Transverse colon (tissue), 4 donors: ENCODE data around the gene FAM98C. TPM values are rescaled to one million over a fixed set of nuclear protein-coding genes. Genes with fewer than 3 reads are reported as not detected.

Experiments
- DNase-seq: peaks from one replicate; pipeline ENCODE4 v3.0.0-alpha.2; 2019
- H3K27ac ChIP-seq, 4 donors: fragments of 200-600 bp; sonication (generic); 2 replicates each; pipeline ENCODE4 v1.5.1; 2016 to 2018; ENCODE audit warnings: inconsistent platforms in 4 of 4
- H3K27me3 ChIP-seq: fragments of 200-600 bp; sonication (generic); 2 replicates; pipeline ENCODE4 v1.5.1; 2017; ENCODE audit warnings: inconsistent platforms
- H3K36me3 ChIP-seq, 4 donors: fragments of 200-600 bp; sonication (generic); 2 replicates each; pipeline ENCODE4 v1.5.1; 2017 to 2019; ENCODE audit warnings: inconsistent platforms in 4 of 4
- H3K4me1 ChIP-seq, 4 donors: fragments of 200-600 bp; sonication (generic); 2 replicates each; pipeline ENCODE4 v1.5.1; 2017 to 2020; ENCODE audit warnings: inconsistent platforms in 4 of 4
- H3K4me3 ChIP-seq, 4 donors: fragments of 200-600 bp; sonication (generic); 1 replicate in 1 of 4; 2 replicates in 3 of 4; pipeline versions ENCODE4 v1.5.1 to v1.6.1; 2017 to 2019; ENCODE audit warnings: inconsistent platforms in 4 of 4
- H3K9me3 ChIP-seq, 2 donors: fragments of 200-600 bp; sonication (generic); 2 replicates each; pipeline ENCODE4 v1.5.1; 2017 to 2019; ENCODE audit warnings: inconsistent platforms in 2 of 2
- EP300 ChIP-seq: sonication (generic); formaldehyde crosslinking; IDR thresholded peaks from one replicate; pipeline ENCODE4 v1.6.1; 2017; ENCODE audit warnings: antibody characterized with exemption, low read depth
- POLR2A ChIP-seq: fragments of 450-650 bp; IDR thresholded peaks from one replicate; pipeline ENCODE4 v1.6.1; 2016; ENCODE audit warnings: antibody characterized with exemption, mild to moderate bottlenecking, moderate library complexity
- POLR2AphosphoS5 ChIP-seq, 3 donors: sonication (generic); formaldehyde crosslinking; IDR thresholded peaks; one replicate each; pipeline ENCODE4 v1.6.1; 2016; ENCODE audit warnings: antibody characterized with exemption in 3 of 3
- whole genome bisulfite sequencing, 2 donors: methylation state at CpG; one replicate each; pipeline ENCODE4 v1.1.5; 2018; ENCODE audit warnings: low coverage in 1 of 2; 5-methylcytosine and 5-hydroxymethylcytosine counted together
- in situ Hi-C, 4 donors: fragments of 200-750 bp; cut with MboI; loops; one replicate each; pipeline versions ENCODE4 v1.15.0 to v1.15.1; 2017; ENCODE audit warnings: low sequenced_read_pairs in 3 of 4, low pct_ligation_motif_present in 1 of 4, low pct_unique_long_range_greater_than_20kb in 1 of 4
- intact Hi-C: fragments of 100-400 bp; cut with DNase I; formaldehyde crosslinking; loops from one replicate; pipeline ENCODE4 v1.15.1; 2023; ENCODE audit warnings: low total_unique reads
- total RNA-seq, 4 donors: library from RNA; depleted of rRNA; stranded (reverse); fragments of >200 nt; gene quantifications; one replicate each; pipeline ENCODE4 v1.1.0, GENCODE V29; 2016
- TF ChIP-seq, protein P1 (sequence below), 5 experiments: fragments of 200-600 bp in 3 of 5; fragments of 450-650 bp in 2 of 5; sonication (generic) in 3 of 5; IDR thresholded peaks; 1 replicate in 2 of 5; 2 replicates in 3 of 5; pipeline ENCODE4 v1.5.1; 2016 to 2017; ENCODE audit warnings: antibody characterized with exemption in 5 of 5, inconsistent platforms in 3 of 5, mild to moderate bottlenecking in 2 of 5, moderate library complexity in 1 of 5

Gene FAM98C
- total RNA-seq, 4 donors from 2014 or later: 34.0 to 102 (median 41.2) TPM

DNA sequence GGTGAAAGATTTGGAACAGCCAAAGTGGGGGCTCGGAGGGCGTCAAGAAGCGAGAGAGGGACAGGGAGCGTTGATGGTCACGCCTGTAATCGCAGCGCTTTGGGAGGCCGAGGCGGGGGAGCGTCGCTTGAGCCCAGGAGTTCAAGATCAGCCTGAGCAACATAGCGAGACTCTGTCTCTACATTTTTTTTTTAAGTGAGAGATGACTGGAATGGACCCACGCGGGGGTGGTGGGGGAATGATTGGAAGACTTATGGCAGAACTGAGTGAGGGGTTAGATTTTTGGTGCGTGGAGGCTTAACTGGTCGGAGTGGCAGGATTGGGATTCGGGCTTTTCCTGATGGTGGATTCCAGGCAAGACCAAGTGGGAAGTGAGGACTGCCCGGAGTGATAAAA lies 27.8 kb upstream of the FAM98C start:
- Histone ChIP-seq H3K4me3 (peak overlapping the region; percentile 66 to 82 (median 74)), H3K36me3 (peaks cover 0 to 6% (median 0%) of the 10 kb centered on the region in 4 donors), H3K4me1 (peaks cover 11 to 28% (median 16%) of the 10 kb centered on the region in 4 donors), H3K9me3 (no peaks in the 10 kb centered on the region), H3K27ac (peak overlapping the region; percentile 85 to 92 (median 88)), H3K27me3 (no peaks in the 10 kb centered on the region)
- 3% methylated on average over 6 to 18 of the region's 18 CpGs for WGBS, 2 donors
- DNase-seq: no peak
- TF ChIP-seq, protein P1, sequence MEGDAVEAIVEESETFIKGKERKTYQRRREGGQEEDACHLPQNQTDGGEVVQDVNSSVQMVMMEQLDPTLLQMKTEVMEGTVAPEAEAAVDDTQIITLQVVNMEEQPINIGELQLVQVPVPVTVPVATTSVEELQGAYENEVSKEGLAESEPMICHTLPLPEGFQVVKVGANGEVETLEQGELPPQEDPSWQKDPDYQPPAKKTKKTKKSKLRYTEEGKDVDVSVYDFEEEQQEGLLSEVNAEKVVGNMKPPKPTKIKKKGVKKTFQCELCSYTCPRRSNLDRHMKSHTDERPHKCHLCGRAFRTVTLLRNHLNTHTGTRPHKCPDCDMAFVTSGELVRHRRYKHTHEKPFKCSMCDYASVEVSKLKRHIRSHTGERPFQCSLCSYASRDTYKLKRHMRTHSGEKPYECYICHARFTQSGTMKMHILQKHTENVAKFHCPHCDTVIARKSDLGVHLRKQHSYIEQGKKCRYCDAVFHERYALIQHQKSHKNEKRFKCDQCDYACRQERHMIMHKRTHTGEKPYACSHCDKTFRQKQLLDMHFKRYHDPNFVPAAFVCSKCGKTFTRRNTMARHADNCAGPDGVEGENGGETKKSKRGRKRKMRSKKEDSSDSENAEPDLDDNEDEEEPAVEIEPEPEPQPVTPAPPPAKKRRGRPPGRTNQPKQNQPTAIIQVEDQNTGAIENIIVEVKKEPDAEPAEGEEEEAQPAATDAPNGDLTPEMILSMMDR (IDR thresholded peaks at IDR 0.05): no peak
- TF ChIP-seq POLR2A (no peak), POLR2AphosphoS5 (IDR thresholded peaks at IDR 0.05) (no peak), EP300 (no peak)
- in situ Hi-C loops (no loop called here), intact Hi-C loops (no loop called here)

DNA sequence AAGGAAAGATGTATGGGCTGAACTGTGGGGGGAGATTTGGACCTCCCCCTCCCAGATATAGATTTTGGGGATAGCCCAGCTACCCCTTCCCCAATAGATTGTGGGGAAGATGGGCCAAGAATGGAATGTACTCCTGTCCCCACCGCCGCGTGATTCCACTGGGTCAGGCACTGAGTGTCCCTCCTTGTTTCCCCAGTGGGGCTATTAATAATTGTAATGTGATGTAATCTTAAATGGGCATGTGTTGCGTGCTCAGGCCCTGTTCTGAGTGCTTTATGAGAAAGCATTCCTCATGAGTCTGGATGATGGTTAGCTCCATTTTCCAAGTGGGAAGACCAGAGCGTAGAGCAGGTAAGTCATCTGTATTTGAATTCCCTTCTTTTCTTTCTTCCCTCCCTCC lies 27.1 kb upstream of the FAM98C start:
- Histone ChIP-seq H3K36me3 (peaks cover 0 to 7% (median under 1%) of the 10 kb centered on the region in 4 donors), H3K27me3 (no peaks in the 10 kb centered on the region), H3K9me3 (no peaks in the 10 kb centered on the region), H3K27ac (no peak overlapping the region), H3K4me1 (peaks cover 11 to 28% (median 16%) of the 10 kb centered on the region in 4 donors), H3K4me3 (peak overlapping the region in 3 of 4 donors; percentile 66 to 82 (median 76))
- intact Hi-C loops (no loop called here), in situ Hi-C loops (no loop called here)
- no peak for TF ChIP-seq POLR2A
- no peak for DNase-seq
- 86 to 100% methylated on average over 2 to 5 of the region's 5 CpGs for WGBS, 2 donors

DNA sequence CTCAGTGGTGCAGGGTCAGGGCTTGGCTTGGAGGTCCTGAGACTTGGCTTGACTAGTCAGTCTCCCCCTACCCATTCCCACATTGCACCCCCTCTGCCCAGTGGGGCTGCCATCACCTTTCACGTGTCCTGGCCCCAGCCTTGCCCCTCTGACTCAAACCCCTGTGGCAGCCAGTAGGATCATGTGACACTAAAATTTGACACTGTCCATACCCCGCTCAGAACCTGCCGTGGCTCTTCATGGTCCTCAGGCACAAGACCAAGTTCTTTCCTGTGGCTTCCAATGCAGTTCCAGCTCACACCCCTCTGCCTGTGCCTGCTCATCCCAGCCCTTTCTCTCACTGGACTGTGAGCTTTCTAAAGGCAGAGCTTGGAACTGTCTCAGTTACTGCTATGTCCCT lies 26.3 kb upstream of the FAM98C start:
- no peak overlapping the region for H3K27ac ChIP-seq
- in situ Hi-C loops: no loop called here
- H3K4me1 ChIP-seq: peaks cover 11 to 28% (median 16%) of the 10 kb centered on the region in 4 donors
- peaks cover 0 to 15% (median 5%) of the 10 kb centered on the region in 4 donors for H3K36me3 ChIP-seq
- H3K27me3 ChIP-seq: no peaks in the 10 kb centered on the region
- intact Hi-C loops: no loop called here
- no peak overlapping the region for H3K4me3 ChIP-seq
- DNase-seq: no peak
- TF ChIP-seq POLR2A: no peak
- TF ChIP-seq EP300: no peak
- TF ChIP-seq, protein P1 (IDR thresholded peaks at IDR 0.05): no peak
- TF ChIP-seq POLR2AphosphoS5 (IDR thresholded peaks at IDR 0.05): no peak
- H3K9me3 ChIP-seq: no peaks in the 10 kb centered on the region
- WGBS, 2 donors: 87% methylated on average over 3 of the region's 3 CpGs; no CpG with 5 or more reads in 1 of the 2 donors

DNA sequence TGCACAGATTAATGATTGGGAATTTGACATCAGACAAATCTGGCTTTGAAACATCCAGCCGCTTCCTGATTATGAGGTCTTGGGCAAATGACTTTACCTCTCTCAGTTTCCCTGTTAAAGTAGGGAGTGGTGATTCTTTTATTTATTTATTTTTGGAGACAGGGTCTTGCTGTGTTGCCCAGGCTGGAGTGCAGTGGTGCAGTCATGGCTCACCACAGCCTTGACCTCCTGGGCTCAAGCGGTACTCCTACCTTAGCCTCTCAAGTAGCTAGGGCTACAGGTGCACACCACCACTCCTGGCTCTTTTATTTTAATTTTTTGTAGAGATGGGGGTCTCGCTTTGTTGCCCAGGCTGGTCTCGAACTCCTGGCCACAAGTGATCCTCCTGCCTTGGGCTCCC lies 25.8 kb upstream of the FAM98C start:
- WGBS, 2 donors: 99 to 100% methylated on average over 3 to 4 of the region's 4 CpGs
- DNase-seq: no peak
- H3K27me3 ChIP-seq: no peaks in the 10 kb centered on the region
- H3K36me3 ChIP-seq: peaks cover 0 to 18% (median 7%) of the 10 kb centered on the region in 4 donors
- H3K4me3 ChIP-seq: no peak overlapping the region
- intact Hi-C loops (no loop called here), in situ Hi-C loops (no loop called here)
- H3K4me1 ChIP-seq: peaks cover 11 to 28% (median 16%) of the 10 kb centered on the region in 4 donors
- TF ChIP-seq, protein P1 (IDR thresholded peaks at IDR 0.05): no peak
- TF ChIP-seq EP300 (no peak), POLR2AphosphoS5 (IDR thresholded peaks at IDR 0.05) (no peak), POLR2A (no peak)
- H3K27ac ChIP-seq: no peak overlapping the region
- H3K9me3 ChIP-seq: no peaks in the 10 kb centered on the region

DNA sequence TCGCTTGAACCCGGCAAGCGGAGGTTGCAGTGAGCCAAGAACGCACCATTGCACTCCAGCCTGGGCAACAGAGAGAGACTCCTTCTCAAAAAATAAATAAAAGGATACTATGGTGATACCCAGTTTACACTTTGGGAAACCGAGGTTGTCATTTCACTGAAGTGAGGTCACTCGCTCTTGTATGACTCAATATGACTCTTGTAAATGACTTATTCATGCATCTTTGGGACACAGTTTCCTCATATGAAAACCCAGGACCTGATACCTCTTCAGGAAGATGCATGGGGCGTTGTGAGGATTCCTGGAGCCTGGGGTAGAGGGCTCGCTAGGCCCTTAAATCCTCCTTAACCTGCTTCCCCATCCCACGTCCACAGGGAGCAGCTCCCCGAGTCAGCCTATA lies 24.0 kb upstream of the FAM98C start:
- H3K36me3 ChIP-seq: peaks cover 0 to 35% (median 14%) of the 10 kb centered on the region in 4 donors
- H3K27ac ChIP-seq: no peak overlapping the region
- TF ChIP-seq POLR2AphosphoS5 (IDR thresholded peaks at IDR 0.05) (no peak), POLR2A (no peak), EP300 (no peak)
- TF ChIP-seq, protein P1 (IDR thresholded peaks at IDR 0.05): no peak

More for the DNA sequence above, 24.0 kb upstream of the FAM98C start:
- DNase-seq: no peak
- intact Hi-C loops: no loop called here
- in situ Hi-C loops: no loop called here
- Histone ChIP-seq H3K9me3 (no peaks in the 10 kb centered on the region), H3K4me1 (peaks cover 11 to 26% (median 15%) of the 10 kb centered on the region in 4 donors), H3K4me3 (no peak overlapping the region), H3K27me3 (no peaks in the 10 kb centered on the region)
- 89 to 95% methylated on average over 4 to 10 of the region's 10 CpGs for WGBS, 2 donors
